GM19025 (cell line): ENCODE measurements around the gene CMTR1.
"Not testable (repeated sequence)": the region's sequence is repeated elsewhere in the genome, so short reads cannot be mapped to it uniquely, and the experiment has no call there.

Experiments used
- ATAC-seq: cut with Tn5 transposase; IDR thresholded peaks from one replicate; pipeline ENCODE4 v1.9.1; 2021; ENCODE audit warnings: mild to moderate bottlenecking, low read depth, moderate library complexity; ENCODE audit not compliant: unreplicated experiment

CMTR1 gene

GRCh38 chr6:37432916-37433656 is at the start of gene CMTR1:
Gene CMTR1 (plus strand): TSS chr6:37433221. CDS start chr6:37435630, 2,409 bp downstream.
- peak; percentile 81 for ATAC-seq

- no peak for ATAC-seq
Measured at GRCh38 chr6:37388578-37388977, 44.4 kb upstream of the CMTR1 start.

GRCh38 chr6:37389857-37390256 is 43.2 kb upstream of the CMTR1 start:
- ATAC-seq: no peak

DNA sequence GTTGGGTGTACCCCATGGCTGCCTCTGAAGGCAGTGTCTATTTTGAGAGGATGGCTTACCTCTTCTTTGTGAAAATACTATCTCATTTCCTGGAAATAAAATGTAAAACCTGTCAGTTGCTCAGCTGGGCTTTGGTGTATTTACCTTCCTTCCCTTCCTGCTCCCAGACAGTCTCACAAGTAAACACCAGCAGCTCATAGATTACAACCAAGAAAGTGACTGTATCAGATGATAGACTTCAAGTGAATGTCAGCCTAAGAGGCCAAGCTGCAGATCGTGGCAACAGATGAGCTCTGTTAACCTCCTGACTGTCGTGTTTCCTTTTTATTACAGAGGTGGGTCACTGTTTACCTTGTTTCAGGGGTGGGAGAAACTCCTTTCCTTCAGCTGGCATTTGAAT is 41.9 kb upstream of the CMTR1 start:
- no peak for ATAC-seq

GRCh38 chr6:37392821-37393220 is 40.2 kb upstream of the CMTR1 start:
- ATAC-seq: no peak

DNA sequence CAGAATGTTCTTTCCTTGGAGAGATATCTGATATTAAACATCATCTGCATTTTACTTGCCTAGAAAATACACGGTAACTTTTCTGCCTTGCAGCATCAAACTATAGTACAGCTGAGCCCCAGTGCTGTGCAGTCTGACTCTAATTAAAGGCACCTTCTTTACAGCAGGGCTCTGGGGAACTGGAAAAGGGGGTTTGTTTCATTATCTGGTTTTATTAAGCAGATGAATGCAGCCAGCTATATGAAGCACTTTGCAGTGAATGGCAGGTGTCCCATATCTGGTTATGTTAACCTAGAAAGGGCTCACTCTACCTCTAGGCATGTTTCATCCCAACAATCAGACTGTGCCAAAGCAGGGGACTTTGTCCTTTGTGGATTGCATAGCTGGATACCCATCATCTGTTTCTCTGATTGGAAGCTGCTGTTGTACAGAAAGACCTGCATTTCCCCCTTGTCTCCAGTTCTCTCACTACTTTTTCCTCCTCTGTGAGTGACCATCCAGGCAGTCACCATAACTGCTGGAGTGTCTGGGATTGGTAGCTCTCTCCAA is 39.6 kb upstream of the CMTR1 start:
- ATAC-seq: no peak

- no peak for ATAC-seq
Measured at GRCh38 chr6:37396571-37397180, 36.3 kb upstream of the CMTR1 start.

- no peak for ATAC-seq
Measured at GRCh38 chr6:37399131-37399530, 33.9 kb upstream of the CMTR1 start.

- no peak for ATAC-seq
Measured at GRCh38 chr6:37399795-37400490, 33.1 kb upstream of the CMTR1 start.

- not testable (repeated sequence) for ATAC-seq
Measured at GRCh38 chr6:37401658-37402057, 31.4 kb upstream of the CMTR1 start.

GRCh38 chr6:37406726-37407341 is 26.2 kb upstream of the CMTR1 start:
- no peak for ATAC-seq

DNA sequence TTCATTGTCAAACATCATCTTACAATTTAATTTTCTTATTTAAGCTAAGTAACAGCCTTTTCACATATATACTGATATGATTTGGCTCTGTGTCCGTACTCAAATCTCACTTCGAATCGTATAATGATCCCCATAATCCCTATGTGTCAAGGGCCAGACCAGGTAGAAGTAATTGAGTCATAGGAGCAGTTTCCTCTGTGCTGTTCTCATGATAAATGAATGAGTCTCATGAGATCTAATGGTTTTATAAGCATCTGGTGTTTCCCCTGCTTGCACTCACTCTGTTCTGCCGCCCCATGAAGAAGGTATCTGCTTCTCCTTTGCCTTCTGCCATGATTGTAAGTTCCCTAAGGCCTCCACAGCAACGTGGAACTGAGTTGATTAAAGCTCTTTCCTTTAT is 25.1 kb upstream of the CMTR1 start:
- no peak for ATAC-seq

DNA sequence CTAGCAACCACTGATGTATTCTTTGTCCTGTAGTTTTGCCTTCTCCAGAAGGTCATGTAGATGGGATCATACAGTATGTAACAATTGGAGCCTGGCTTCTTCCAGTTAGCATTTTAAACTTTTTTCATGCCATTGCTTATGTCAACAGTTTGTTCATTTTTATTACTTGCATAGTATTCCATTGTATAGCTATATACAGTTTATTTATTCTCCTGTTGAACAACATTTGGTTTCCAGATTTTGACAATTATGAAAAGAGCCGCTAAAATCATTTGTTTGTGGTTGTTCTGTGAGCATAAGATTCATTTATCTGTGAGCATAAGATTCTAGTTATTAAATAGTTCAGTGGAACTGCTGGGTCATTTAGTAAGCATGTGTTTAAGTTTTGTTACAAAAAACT is 23.5 kb upstream of the CMTR1 start:
- ATAC-seq: no peak

DNA sequence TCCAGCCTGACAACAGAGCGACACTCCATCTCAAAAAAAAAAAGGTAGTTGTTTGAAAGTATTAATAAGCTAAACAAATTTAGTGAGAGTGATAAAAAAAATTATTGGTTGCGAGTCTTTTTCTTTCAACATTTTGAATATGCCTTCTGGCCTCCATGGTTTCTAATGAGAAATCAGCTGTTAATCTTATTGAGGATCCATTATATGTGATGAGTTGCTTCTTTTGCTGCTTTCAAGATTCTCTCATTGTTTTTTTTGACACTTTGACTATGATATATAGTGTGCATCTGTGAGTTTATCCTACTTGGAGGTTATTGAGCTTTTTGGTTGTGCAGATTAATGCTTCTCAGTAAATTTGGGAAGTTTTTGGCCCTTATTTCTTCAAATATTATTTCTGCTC is 15.6 kb upstream of the CMTR1 start:
- no peak for ATAC-seq

DNA sequence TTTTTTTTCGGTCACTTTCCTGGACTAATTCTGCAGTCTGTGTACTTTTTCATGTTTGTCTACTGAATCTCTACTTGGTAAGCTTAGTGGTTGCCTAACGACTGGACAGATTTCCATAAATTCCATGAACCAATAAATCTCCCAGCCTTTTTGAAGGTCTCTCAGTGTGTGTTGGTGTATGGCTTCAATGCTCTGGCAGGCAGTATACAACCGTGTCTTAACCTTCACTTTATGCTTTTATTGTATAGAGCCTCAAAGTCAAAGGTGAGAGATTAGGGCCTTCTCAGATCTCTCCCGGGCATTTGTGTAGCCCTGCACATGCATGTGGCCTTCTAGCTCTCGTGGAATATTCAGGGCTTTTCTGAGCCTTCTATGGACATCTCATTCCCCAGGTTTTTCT is 14.3 kb upstream of the CMTR1 start:
- no peak for ATAC-seq

GRCh38 chr6:37426058-37426944 is 6.7 kb upstream of the CMTR1 start:
- no peak for ATAC-seq

DNA sequence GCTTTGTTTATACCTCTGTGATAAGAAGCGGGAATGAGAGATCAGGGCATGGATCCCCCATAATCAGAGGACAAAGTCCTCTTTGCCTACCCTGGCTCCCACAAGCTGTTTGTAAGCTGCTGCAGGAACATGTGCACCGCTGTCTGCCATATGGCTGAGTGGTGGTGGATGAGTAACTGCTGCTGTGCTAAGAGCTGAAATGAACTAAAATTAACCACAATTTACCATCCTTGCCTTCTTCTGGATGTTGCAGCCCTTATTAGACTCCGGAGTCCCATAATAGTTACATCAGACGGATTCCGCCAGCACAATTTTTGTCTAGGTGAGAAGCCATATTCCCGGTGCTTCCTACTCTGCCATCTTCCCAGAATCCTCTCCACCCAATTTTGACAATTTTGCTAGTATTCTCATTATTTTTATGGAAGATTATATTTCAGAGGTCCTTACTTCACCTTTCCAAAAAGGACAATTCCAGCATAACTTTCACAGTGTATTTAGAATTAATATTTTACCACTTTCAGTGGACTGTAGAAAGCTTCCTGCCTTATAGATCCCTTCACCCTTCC is 6.0 kb upstream of the CMTR1 start:
- no peak for ATAC-seq

DNA sequence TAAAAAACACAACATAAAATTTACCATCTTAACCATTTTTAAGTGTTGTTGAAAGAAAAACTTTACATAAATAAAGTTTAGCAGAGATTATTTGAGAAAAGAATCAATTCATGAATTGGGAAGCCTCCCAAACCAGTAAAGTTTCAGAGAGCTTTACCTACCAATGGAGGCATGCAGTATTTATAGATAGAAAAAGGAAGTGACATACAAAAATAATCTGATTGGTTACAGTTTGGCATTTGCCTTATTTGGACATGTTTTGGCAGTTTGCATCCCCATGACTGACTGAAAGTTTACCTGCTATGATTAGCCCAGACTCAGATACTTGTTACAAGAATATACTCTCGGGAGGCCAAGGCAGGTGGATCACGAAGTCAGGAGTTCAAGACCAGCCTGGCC is 3.7 kb upstream of the CMTR1 start:
- no peak for ATAC-seq

- no peak for ATAC-seq
Measured at GRCh38 chr6:37432590-37432915, 468 bp upstream of the CMTR1 start.
